ENCODE measurements around the gene MRPL17. TPM values are rescaled to one million over a fixed set of nuclear protein-coding genes. Genes with fewer than 3 reads are reported as not detected.

The MRPL17 gene
- total RNA-seq, 1 donor: 29.7 TPM

GRCh38 chr11:6681949-6682348 is 1.2 kb downstream of the MRPL17 start:
- peaks cover 16% of the 10 kb centered on the region for H3K36me3 ChIP-seq (ENCODE audit: insufficient read depth, low read length)
- no peak overlapping the region for H2AFZ ChIP-seq (ENCODE audit: low read length)
- TF ChIP-seq CTCF (IDR thresholded peaks at IDR 0.05; ENCODE audit: extremely low read depth, low read depth, low read length): no peak
- peak; percentile 79 for DNase-seq (ENCODE audit: insufficient read length, low spot score, missing footprints)
- H3K9me3 ChIP-seq (ENCODE audit: low read depth, low read length): no peaks in the 10 kb centered on the region
- peak overlapping the region; percentile 92 for H3K4me2 ChIP-seq (ENCODE audit: insufficient read depth, low read length)
- H3K27ac ChIP-seq (ENCODE audit: low read depth, low read length): peak overlapping the region; percentile 57
- H3K27me3 ChIP-seq (ENCODE audit: insufficient read depth, low read length): no peaks in the 10 kb centered on the region
- peaks cover 14% of the 10 kb centered on the region for H4K20me1 ChIP-seq (ENCODE audit: insufficient read depth, low read length)
- H3K4me1 ChIP-seq (ENCODE audit: insufficient read depth, low read length): peaks cover 16% of the 10 kb centered on the region
- H3K79me2 ChIP-seq (ENCODE audit: insufficient read depth, low read length): peaks cover 23% of the 10 kb centered on the region
- H3K4me3 ChIP-seq (ENCODE audit: insufficient read depth, low read length): peak overlapping the region; percentile 93

- H3K4me3 ChIP-seq (ENCODE audit: insufficient read depth, low read length): no peak overlapping the region
Measured at GRCh38 chr11:6681505-6681904, 1.6 kb downstream of the MRPL17 start.

GRCh38 chr11:6677018-6677417 is 6.1 kb downstream of the MRPL17 start:
- Histone ChIP-seq H2AFZ (ENCODE audit: low read length) (no peak overlapping the region), H3K4me3 (ENCODE audit: insufficient read depth, low read length) (no peak overlapping the region), H3K27ac (ENCODE audit: low read depth, low read length) (no peak overlapping the region), H3K36me3 (ENCODE audit: insufficient read depth, low read length) (peaks cover 16% of the 10 kb centered on the region), H3K9me3 (ENCODE audit: low read depth, low read length) (no peaks in the 10 kb centered on the region), H3K4me1 (ENCODE audit: insufficient read depth, low read length) (peaks cover 8% of the 10 kb centered on the region), H3K79me2 (ENCODE audit: insufficient read depth, low read length) (peaks cover 13% of the 10 kb centered on the region), H3K4me2 (ENCODE audit: insufficient read depth, low read length) (no peak overlapping the region), H3K27me3 (ENCODE audit: insufficient read depth, low read length) (no peaks in the 10 kb centered on the region), H4K20me1 (ENCODE audit: insufficient read depth, low read length) (peaks cover 12% of the 10 kb centered on the region)
- no peak for DNase-seq (ENCODE audit: insufficient read length, low spot score, missing footprints)
- no peak for TF ChIP-seq CTCF (IDR thresholded peaks at IDR 0.05; ENCODE audit: extremely low read depth, low read depth, low read length)

More at GRCh38 chr11:6681505-6681904, 1.6 kb downstream of the MRPL17 start:
- Histone ChIP-seq H3K36me3 (ENCODE audit: insufficient read depth, low read length) (peaks cover 16% of the 10 kb centered on the region), H3K79me2 (ENCODE audit: insufficient read depth, low read length) (peaks cover 23% of the 10 kb centered on the region), H3K27me3 (ENCODE audit: insufficient read depth, low read length) (no peaks in the 10 kb centered on the region), H2AFZ (ENCODE audit: low read length) (no peak overlapping the region), H3K4me2 (ENCODE audit: insufficient read depth, low read length) (peak overlapping the region; percentile 92), H3K4me1 (ENCODE audit: insufficient read depth, low read length) (peaks cover 16% of the 10 kb centered on the region), H3K27ac (ENCODE audit: low read depth, low read length) (no peak overlapping the region), H3K9me3 (ENCODE audit: low read depth, low read length) (no peaks in the 10 kb centered on the region), H4K20me1 (ENCODE audit: insufficient read depth, low read length) (peaks cover 14% of the 10 kb centered on the region)
- no peak for DNase-seq (ENCODE audit: insufficient read length, low spot score, missing footprints)
- no peak for TF ChIP-seq CTCF (IDR thresholded peaks at IDR 0.05; ENCODE audit: extremely low read depth, low read depth, low read length)

GRCh38 chr11:6674862-6675261 is 8.3 kb downstream of the MRPL17 start:
- H3K4me2 ChIP-seq (ENCODE audit: insufficient read depth, low read length): no peak overlapping the region
- DNase-seq (ENCODE audit: insufficient read length, low spot score, missing footprints): no peak
- no peak overlapping the region for H3K27ac ChIP-seq (ENCODE audit: low read depth, low read length)
- H3K36me3 ChIP-seq (ENCODE audit: insufficient read depth, low read length): no peaks in the 10 kb centered on the region
- no peaks in the 10 kb centered on the region for H3K4me1 ChIP-seq (ENCODE audit: insufficient read depth, low read length)
- H4K20me1 ChIP-seq (ENCODE audit: insufficient read depth, low read length): no peaks in the 10 kb centered on the region
- no peaks in the 10 kb centered on the region for H3K79me2 ChIP-seq (ENCODE audit: insufficient read depth, low read length)
- no peaks in the 10 kb centered on the region for H3K9me3 ChIP-seq (ENCODE audit: low read depth, low read length)
- H3K4me3 ChIP-seq (ENCODE audit: insufficient read depth, low read length): no peak overlapping the region
- TF ChIP-seq CTCF (IDR thresholded peaks at IDR 0.05; ENCODE audit: extremely low read depth, low read depth, low read length): no peak
- H2AFZ ChIP-seq (ENCODE audit: low read length): no peak overlapping the region
- no peaks in the 10 kb centered on the region for H3K27me3 ChIP-seq (ENCODE audit: insufficient read depth, low read length)
